HFFc6 (cell line): ENCODE data around the gene KDM6A. TPM values are rescaled to one million over a fixed set of nuclear protein-coding genes. Genes with fewer than 3 reads are reported as not detected.

Experiments used
- DNase-seq: peaks from one replicate; pipeline ENCODE4 v3.0.0-alpha.2; 2018
- H3K27ac Mint-ChIP-seq: 2 replicates; pipeline ENCODE4 v1.8.0; 2020; ENCODE audit warnings: mild to moderate bottlenecking, mixed read lengths
- H3K27me3 Mint-ChIP-seq: 2 replicates; pipeline ENCODE4 v1.8.0; 2021; ENCODE audit warnings: mild to moderate bottlenecking, moderate library complexity, mixed read lengths; ENCODE audit not compliant: insufficient read depth
- H3K36me3 Mint-ChIP-seq: 2 replicates; pipeline ENCODE4 v1.8.0; 2021; ENCODE audit warnings: low read depth, mixed read lengths
- H3K4me1 Mint-ChIP-seq: 2 replicates; pipeline ENCODE4 v1.8.0; 2020; ENCODE audit warnings: low read depth, mixed read lengths
- H3K4me3 Mint-ChIP-seq: 2 replicates; pipeline ENCODE4 v1.8.0; 2020; ENCODE audit warnings: mild to moderate bottlenecking, moderate library complexity, mixed read lengths
- H3K9me3 Mint-ChIP-seq: 2 replicates; pipeline ENCODE4 v1.8.0; 2020; ENCODE audit warnings: mild to moderate bottlenecking, mixed read lengths
- CTCF ChIP-seq: fragments of 200-600 bp; sonication (generic); IDR thresholded peaks from 2 replicates; pipeline ENCODE4 v1.5.0; 2021; ENCODE audit warnings: antibody characterized with exemption, mild to moderate bottlenecking
- total RNA-seq, 6 experiments: library from RNA; stranded (reverse); fragmentation: NEBNext Ultra II Directional; extraction: Animal tissue kit (Norgen Biotek cat#: 25700); gene quantifications; 2 replicates in 1 of 6; 3 replicates in 5 of 6; pipeline ENCODE4 v1.2.3, GENCODE V29; 2021

The KDM6A gene
- total RNA-seq, 6 experiments from 2014 or later: 6.4 to 14.3 (median 9.0) TPM

- Mint-ChIP-seq H3K4me1 (peaks cover 15% of the 10 kb centered on the region), H3K27me3 (no peaks in the 10 kb centered on the region), H3K36me3 (no peaks in the 10 kb centered on the region), H3K4me3 (no peak overlapping the region), H3K27ac (no peak overlapping the region), H3K9me3 (no peaks in the 10 kb centered on the region)
- no peak for DNase-seq
- no peak for TF ChIP-seq CTCF
These were observed 42.4 kb downstream of the KDM6A start for GRCh38 chrX:44915361-44915868.

GRCh38 chrX:44918722-44919121 lies 45.7 kb downstream of the KDM6A start:
- no peak for DNase-seq
- no peaks in the 10 kb centered on the region for H3K9me3 Mint-ChIP-seq
- no peak overlapping the region for H3K4me3 Mint-ChIP-seq
- H3K27me3 Mint-ChIP-seq: no peaks in the 10 kb centered on the region
- H3K4me1 Mint-ChIP-seq: peaks cover 24% of the 10 kb centered on the region
- no peak for TF ChIP-seq CTCF
- H3K27ac Mint-ChIP-seq: no peak overlapping the region
- no peaks in the 10 kb centered on the region for H3K36me3 Mint-ChIP-seq

GRCh38 chrX:44922980-44923379 lies 50.0 kb downstream of the KDM6A start:
- Mint-ChIP-seq H3K27me3 (no peaks in the 10 kb centered on the region), H3K4me1 (peaks cover 24% of the 10 kb centered on the region), H3K4me3 (no peak overlapping the region), H3K27ac (no peak overlapping the region), H3K36me3 (no peaks in the 10 kb centered on the region), H3K9me3 (no peaks in the 10 kb centered on the region)
- no peak for DNase-seq
- TF ChIP-seq CTCF: no peak

- no peaks in the 10 kb centered on the region for H3K36me3 Mint-ChIP-seq
- DNase-seq: no peak
- no peaks in the 10 kb centered on the region for H3K27me3 Mint-ChIP-seq
- no peak for TF ChIP-seq CTCF
- H3K4me1 Mint-ChIP-seq: peaks cover 18% of the 10 kb centered on the region
- H3K4me3 Mint-ChIP-seq: no peak overlapping the region
- no peak overlapping the region for H3K27ac Mint-ChIP-seq
- H3K9me3 Mint-ChIP-seq: no peaks in the 10 kb centered on the region
These were observed 54.4 kb downstream of the KDM6A start for GRCh38 chrX:44927398-44927797.

- H3K4me3 Mint-ChIP-seq: no peak overlapping the region
- H3K36me3 Mint-ChIP-seq: no peaks in the 10 kb centered on the region
- H3K27me3 Mint-ChIP-seq: no peaks in the 10 kb centered on the region
- peaks cover 18% of the 10 kb centered on the region for H3K4me1 Mint-ChIP-seq
- H3K27ac Mint-ChIP-seq: no peak overlapping the region
- no peaks in the 10 kb centered on the region for H3K9me3 Mint-ChIP-seq
- no peak for TF ChIP-seq CTCF
- DNase-seq: no peak
These were observed 58.5 kb downstream of the KDM6A start for GRCh38 chrX:44931441-44931973.
